GM12873 (cell line): ENCODE results near the gene TAF13.
A peak's percentile ranks its signal among the peaks of the same experiment; 100 is the strongest.

ENCODE experiments used
- CTCF ChIP-seq: IDR thresholded peaks from 2 replicates; pipeline ENCODE4 v1.5.1; 2012; ENCODE audit warnings: low read depth, mild to moderate bottlenecking, moderate library complexity, low read length, control low read depth; ENCODE audit not compliant: insufficient read depth; ENCODE audit errors: missing control alignments

TAF13 gene

GRCh38 chr1:109041621-109042468, 34.0 kb downstream of the TAF13 start, which contains the start of gene WDR47:
TSS of gene WDR47 (minus strand) at chr1:109042102. CDS start at chr1:109023512, 18,590 bp downstream.
- TF ChIP-seq CTCF, result no peak

- no peak for TF ChIP-seq CTCF
Measured at GRCh38 chr1:109040989-109041620, 34.7 kb downstream of the TAF13 start.

- no peak for TF ChIP-seq CTCF
Measured at GRCh38 chr1:109040627-109040988, 35.2 kb downstream of the TAF13 start.

- TF ChIP-seq CTCF, result no peak
Measured at GRCh38 chr1:109034382-109034781, 41.4 kb downstream of the TAF13 start.

- peak; percentile 7 for TF ChIP-seq CTCF
Measured at GRCh38 chr1:109027841-109028240, 48.0 kb downstream of the TAF13 start.

- TF ChIP-seq CTCF, result no peak
Measured at GRCh38 chr1:109025694-109026093, 50.1 kb downstream of the TAF13 start.

GRCh38 chr1:109024646-109025045, 51.2 kb downstream of the TAF13 start:
- no peak for TF ChIP-seq CTCF
